ENCODE results near the gene ITGB8.

DNA sequence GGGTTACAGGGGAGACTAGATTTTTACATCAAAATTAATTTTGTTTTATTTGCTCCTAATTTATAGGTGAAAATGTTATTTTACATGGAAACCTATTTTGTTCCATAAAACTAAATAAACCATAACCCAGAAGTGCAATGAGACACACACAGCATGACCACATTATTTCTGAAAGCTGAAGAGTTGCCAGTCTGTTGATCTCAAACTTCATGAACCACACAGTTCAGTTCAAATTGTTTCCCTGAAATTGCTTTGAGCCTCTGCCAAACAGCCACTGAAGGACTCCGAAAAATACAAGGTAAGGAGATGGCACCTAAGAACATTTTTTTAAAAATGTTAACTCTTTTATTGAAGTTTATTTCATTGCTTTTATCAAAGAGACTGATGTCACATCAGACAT lies 25.0 kb upstream of the ITGB8 start:
- TF ChIP-seq, protein P1, sequence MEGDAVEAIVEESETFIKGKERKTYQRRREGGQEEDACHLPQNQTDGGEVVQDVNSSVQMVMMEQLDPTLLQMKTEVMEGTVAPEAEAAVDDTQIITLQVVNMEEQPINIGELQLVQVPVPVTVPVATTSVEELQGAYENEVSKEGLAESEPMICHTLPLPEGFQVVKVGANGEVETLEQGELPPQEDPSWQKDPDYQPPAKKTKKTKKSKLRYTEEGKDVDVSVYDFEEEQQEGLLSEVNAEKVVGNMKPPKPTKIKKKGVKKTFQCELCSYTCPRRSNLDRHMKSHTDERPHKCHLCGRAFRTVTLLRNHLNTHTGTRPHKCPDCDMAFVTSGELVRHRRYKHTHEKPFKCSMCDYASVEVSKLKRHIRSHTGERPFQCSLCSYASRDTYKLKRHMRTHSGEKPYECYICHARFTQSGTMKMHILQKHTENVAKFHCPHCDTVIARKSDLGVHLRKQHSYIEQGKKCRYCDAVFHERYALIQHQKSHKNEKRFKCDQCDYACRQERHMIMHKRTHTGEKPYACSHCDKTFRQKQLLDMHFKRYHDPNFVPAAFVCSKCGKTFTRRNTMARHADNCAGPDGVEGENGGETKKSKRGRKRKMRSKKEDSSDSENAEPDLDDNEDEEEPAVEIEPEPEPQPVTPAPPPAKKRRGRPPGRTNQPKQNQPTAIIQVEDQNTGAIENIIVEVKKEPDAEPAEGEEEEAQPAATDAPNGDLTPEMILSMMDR (IDR thresholded peaks at IDR 0.05 in 4 of 5, conservative IDR thresholded peaks at IDR 0.05 in 1 of 5): no peak
- no peak for TF ChIP-seq POLR2A (IDR thresholded peaks at IDR 0.05)

All from gastrocnemius medialis (tissue), 4 donors.